HG03095 (cell line): ENCODE measurements around the gene ILF3.
"Not testable (repeated sequence)": the region's sequence is repeated elsewhere in the genome, so short reads cannot be mapped to it uniquely, and the experiment has no call there.

Experiments used
- ATAC-seq: cut with Tn5 transposase; IDR thresholded peaks from one replicate; pipeline ENCODE4 v1.9.1; 2021; ENCODE audit warnings: moderate library complexity; ENCODE audit not compliant: unreplicated experiment

Gene ILF3

DNA sequence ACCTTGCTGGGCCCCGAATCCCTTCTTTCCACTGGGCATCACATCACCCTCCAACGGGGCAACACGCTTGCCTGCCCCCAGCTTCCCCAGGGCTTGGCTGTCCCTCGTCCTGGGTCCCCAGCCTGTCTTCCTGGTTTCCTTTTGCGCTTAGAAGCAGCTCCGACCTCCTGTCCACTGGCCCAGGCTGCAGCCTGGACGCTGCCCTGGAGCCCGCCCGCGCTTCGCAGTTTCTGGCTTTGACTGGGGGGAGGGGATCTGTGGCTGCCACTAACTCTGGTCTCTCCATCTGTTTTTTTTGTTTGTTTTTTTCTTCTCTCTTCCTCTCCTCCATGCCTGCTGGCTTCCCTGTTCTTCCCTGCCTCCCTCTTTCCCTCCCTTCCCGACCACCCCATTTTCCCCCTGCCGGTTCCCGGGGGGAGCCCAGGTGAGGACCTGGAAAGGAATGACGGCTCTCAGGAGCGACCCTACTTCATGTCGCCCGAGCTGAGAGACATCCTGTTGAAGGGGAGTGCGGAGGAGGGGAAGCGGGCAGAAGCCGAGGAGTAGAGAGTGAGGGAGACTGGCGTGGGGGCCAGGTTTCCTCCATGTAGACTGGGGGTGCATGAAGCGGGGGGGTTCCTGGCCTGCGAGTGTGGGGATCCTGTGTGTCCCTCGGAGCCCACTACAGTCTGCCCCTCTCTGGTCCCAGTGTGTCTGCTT lies 11.5 kb upstream of the ILF3 start:
- ATAC-seq = no peak

GRCh38 chr19:10643172-10643967 lies 10.8 kb upstream of the ILF3 start:
- no peak for ATAC-seq

GRCh38 chr19:10643968-10644259 lies 10.2 kb upstream of the ILF3 start:
- ATAC-seq = no peak

DNA sequence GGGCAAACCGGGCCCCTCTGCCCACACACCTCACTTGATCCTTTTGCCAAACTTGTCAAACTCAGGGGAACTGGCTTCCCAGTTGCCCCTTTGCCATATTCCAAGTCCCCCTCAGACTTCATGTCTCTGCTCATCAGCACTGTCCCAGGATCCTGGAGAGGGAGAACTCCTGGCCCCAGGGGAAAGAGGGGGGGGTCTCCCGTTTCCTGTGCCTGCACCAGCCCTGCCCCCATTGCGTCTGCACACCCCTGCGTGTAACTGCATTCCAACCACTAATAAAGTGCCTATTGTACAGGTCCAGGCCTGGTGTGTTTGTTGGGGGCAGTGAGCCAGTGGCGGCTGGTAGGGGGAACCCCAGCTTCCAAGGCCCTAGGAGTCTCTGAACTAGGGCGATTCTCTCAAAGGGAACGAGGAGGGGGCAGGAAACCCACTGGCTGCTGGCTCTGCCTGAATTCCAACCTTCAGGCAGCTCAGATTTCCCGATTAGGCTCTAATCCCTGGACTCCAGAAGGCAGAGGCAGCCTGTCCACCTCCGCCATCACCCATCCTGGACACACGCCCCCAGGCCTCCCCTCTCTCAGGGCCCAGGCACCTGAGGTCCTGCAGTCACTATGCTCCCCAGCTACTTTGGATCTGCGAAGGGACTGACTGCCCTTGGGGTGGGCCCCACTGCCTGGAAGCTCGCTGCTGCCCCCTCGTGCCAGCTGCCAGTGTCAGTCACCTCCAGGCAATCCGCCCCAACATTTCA lies 9.7 kb upstream of the ILF3 start:
- no peak for ATAC-seq

DNA sequence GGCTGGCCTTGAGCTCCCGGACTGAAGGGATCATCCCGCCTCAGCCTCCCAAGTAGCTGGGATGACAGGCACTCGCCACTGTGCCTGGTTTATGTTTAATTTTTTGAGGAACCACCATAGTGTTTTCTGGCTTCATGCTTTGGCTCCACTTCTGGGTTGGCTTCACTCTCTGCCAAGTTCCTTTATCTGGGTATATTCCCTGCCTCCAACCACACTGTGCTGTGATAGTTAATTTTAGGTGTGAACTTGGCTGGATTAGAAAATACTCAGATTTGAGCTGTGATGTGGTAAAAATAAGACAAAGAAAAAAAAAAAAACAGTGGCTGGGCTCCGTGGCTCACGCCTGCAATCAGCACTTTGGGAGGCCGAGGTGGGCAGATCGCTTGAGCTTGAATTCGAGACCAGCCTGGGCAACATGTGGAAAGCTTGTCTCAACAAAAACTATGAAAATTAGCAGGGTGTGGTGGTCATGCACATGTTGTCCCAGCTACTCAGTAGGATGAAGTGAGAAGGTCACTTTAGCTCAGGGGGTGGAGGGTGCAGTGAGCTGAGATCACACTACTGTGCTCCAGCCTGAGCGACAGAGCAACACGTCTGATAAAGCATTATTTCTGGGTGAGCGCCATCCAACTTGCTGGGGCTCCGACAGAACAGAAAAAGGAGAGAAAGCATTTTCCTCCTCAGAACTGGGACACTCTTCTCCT lies 7.5 kb upstream of the ILF3 start:
- ATAC-seq = no peak

DNA sequence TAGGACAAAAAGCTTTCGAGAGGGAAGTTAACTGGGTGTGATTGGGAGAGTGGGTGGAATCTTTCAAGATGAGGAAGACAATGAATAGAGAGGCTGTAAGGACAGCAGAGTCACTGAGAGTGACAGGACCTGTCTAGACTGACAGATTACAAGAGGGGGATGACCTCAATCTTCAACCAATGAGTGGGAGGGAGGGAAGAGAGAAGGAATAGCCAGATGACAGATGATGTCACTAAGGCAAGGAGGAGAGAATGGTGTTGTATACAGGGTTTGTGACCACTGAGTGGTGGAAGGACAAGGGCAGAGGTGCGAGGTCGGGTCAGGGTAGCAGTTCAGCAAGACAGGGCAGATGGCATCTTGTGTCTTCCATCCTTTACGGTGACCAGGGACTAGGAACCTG lies 5.8 kb upstream of the ILF3 start:
- no peak for ATAC-seq

GRCh38 chr19:10651851-10652250 lies 2.3 kb upstream of the ILF3 start:
- ATAC-seq = no peak

DNA sequence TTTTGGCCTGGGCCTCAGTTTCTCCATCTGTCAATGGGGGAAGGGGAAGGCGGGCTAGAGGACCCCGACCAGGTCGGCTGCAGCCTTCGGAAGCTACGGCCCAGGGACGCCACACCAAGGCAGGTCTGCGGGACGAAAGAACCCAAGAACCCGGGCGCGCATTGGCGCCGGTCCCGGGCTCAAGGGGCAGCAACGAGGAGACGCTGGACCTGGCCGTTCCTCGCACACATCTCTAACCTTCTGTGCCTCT lies 739 bp upstream of the ILF3 start:
- no peak for ATAC-seq

- peak; percentile 23 for ATAC-seq
These were observed 687 bp downstream of the ILF3 start for GRCh38 chr19:10654610-10655456.

- no peak for ATAC-seq
These were observed 1.5 kb downstream of the ILF3 start for GRCh38 chr19:10655457-10656312.

DNA sequence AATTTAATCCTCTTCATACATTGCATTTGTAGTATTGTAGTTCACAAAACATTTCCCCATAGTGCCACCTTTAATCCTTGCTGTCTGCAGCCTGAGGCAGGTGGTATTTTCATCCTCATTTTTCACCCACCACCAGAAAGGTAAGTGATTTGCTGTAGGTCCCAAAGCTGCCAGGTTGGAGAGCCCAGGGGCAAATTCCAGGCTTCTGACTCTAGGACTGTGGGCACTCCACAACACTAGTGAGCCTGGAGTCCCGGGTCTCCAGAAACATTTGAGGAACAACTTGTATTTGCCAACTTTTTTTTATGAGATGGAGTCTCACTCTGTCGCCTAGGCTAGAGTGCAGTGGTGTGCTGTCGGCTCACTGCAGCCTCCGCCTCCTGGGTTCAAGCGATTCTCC lies 6.2 kb downstream of the ILF3 start:
- no peak for ATAC-seq

GRCh38 chr19:10661946-10662345 lies 7.8 kb downstream of the ILF3 start:
- ATAC-seq = no peak

DNA sequence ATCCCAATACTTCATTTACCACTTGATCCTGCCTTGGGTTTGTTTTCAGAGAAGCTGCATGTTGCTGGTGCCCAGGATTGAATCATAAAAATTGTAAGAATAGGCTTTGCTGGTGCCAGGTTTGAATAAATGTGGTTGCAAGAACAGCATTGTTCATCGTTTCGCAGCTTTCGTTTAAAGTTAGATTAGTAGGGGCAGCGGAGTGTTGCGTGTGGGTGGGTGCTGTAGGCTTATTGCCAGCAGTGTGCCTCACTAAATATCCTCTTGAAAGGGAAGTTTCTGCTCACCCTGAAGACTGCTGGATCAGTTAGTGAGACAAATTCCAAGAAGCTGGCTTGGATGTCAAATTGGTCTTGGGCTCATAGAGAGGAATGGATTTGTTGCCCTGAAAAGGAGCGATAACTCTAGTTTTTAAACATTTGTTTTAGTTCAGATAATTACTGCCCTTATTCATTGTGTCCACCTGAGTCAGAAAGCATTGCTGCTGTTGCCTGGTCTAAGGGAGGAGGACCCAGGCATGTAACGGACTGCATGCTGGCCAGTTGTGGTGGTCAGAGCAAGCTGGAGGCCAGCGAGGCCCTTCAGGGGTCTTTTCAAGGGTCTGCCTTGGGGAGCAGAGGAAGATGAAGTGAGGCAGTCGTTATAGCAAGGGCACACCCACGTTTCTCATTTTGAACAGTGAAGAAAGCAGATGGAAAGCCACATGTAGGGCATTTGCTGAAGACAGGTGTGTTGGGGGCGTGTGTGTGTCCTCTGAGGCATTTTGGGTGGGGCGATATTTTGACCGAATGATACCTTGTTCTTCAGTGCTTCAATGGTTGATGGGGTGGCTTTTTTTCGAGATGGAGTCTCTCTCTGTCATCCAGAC lies 8.5 kb downstream of the ILF3 start:
- no peak for ATAC-seq

GRCh38 chr19:10663252-10663563 lies 9.1 kb downstream of the ILF3 start:
- ATAC-seq = not testable (repeated sequence)

DNA sequence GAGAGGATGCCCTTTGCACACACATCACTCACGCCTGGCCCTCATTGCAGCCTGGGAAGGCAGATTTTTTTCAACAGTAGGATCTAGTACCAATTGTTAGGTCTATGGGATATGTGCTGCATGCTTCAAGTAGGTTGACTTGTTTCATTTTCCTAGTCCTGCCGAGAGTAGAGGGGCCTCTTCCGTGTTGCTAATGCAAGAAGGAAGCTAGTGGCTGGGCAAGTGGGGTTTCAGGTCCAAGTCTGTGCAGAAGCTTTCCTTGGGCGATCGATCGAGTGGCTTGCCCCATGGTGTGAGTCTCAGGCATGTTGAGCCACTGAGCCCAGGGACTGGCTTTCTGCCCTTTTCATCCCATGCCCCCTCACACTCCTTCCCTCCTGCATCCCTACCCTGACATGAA lies 13.7 kb downstream of the ILF3 start:
- ATAC-seq = no peak

DNA sequence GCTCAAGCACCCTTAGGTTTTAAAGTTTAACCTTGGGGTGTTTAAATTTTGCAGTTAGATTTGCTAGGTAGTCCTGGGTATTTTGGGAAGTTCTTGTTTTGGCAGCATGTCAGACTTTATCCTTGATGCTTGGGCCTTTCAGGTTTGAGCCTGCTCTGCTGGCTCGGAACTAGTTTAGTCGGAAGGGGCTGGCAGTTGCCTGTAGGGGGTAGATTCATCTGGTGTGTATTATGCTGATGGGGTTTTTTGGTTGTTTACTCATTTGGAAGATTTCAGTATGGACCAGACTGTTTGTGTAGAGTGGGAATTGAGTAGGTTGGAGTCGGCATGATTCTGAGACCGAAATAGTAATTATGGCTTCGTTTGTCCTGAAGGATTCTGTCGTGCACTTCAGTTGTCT lies 15.1 kb downstream of the ILF3 start:
- ATAC-seq = no peak

DNA sequence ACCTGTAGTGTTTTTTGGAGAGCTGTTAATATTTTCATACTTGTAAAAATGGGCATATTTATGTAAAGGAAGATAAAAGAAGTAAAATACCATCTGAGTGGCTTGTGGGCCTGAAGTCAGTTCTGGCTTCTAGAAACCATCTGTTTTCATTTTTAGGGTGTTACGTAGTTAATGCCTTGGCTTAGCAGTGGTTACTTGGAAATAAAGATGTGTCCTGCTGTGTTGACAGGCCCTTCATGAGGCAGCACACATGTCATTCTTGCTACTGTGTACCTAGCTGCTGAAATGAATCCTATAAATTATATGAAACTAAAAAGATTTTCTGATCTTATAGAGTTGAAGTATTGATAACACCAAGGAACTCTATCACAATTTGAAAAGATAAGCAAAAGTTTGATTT lies 16.0 kb downstream of the ILF3 start:
- ATAC-seq = no peak

- ATAC-seq = no peak
These were observed 17.0 kb downstream of the ILF3 start for GRCh38 chr19:10670876-10671804.
